ENCODE data around the gene ADAMTS19.

ADAMTS19 gene

DNA sequence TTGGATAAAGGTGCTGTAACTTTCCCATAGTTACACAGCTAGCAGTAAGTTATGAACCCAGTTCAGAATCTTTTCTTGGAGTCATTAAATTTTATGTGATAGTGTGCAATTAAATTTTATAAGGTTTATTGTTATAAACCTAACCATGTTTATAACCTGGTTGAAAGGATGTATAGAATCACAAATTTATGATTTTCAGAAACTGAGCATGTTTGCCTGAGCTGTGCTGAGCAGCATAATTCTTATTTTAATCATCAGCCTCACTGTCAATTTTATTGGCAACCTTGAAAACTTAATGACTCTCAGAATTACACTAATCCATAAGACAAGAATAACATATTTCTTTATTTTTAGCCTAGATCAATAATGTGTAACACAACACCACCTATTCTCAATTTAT lies 46.9 kb downstream of the ADAMTS19 start:
- no peak for TF ChIP-seq Cebpa-rat (IDR thresholded peaks at IDR 0.05)
- Histone ChIP-seq H3K9me3 (no peaks in the 10 kb centered on the region), H3K27me3 (no peaks in the 10 kb centered on the region), H3K36me3 (no peaks in the 10 kb centered on the region), H3K4me3 (no peak overlapping the region), H3K27ac (no peak overlapping the region), H4K20me1 (no peaks in the 10 kb centered on the region), H3K4me1 (no peaks in the 10 kb centered on the region), H3K4me2 (no peak overlapping the region), H3K9ac (no peak overlapping the region)

DNA sequence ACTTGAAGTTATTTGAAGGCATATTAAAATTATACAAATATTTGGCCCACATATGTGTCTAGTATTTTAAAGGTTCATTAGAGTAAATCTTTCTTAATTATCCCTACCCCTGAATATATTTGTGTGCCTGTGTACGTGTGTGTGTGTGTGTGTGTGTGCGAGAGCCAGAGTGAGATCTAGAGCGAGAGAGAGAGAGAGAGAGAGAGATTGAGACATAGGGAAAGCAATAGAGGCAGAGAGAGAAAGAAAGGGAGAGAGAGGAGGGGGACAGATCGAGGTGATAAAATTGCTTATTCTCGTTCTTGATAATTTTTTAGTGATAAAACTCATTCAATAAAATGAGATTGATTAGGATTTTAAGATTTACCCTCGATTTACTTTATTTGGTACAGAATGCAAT lies 47.4 kb downstream of the ADAMTS19 start:
- TF ChIP-seq Cebpa-rat (IDR thresholded peaks at IDR 0.05) = no peak
- Histone ChIP-seq H3K36me3 (no peaks in the 10 kb centered on the region), H3K4me2 (no peak overlapping the region), H4K20me1 (no peaks in the 10 kb centered on the region), H3K9me3 (no peaks in the 10 kb centered on the region), H3K27me3 (no peaks in the 10 kb centered on the region), H3K4me3 (no peak overlapping the region), H3K9ac (no peak overlapping the region), H3K4me1 (no peaks in the 10 kb centered on the region), H3K27ac (no peak overlapping the region)

DNA sequence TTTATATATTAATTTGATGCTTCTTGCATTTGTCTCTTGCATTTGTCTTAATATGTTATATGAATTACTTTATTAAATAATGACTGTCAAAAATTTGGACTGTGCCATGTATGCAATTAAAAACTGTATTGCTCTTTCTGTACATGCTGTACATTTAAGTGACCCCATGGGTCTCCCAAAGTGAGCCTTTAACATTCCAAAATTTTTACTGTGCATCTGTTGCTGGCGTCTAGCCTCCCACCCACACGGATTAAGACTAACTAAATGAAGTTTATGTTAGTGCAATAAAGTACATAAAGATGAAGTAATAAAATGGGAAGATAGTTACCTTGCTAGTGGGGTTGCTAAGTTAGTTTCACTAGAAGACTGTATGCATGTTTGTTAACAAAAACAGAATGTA lies 48.5 kb downstream of the ADAMTS19 start:
- Histone ChIP-seq H3K27me3 (no peaks in the 10 kb centered on the region), H3K36me3 (no peaks in the 10 kb centered on the region), H3K9ac (no peak overlapping the region), H3K9me3 (no peaks in the 10 kb centered on the region), H3K4me2 (no peak overlapping the region), H3K4me1 (no peaks in the 10 kb centered on the region), H4K20me1 (no peaks in the 10 kb centered on the region), H3K4me3 (no peak overlapping the region), H3K27ac (no peak overlapping the region)
- no peak for TF ChIP-seq Cebpa-rat (IDR thresholded peaks at IDR 0.05)

DNA sequence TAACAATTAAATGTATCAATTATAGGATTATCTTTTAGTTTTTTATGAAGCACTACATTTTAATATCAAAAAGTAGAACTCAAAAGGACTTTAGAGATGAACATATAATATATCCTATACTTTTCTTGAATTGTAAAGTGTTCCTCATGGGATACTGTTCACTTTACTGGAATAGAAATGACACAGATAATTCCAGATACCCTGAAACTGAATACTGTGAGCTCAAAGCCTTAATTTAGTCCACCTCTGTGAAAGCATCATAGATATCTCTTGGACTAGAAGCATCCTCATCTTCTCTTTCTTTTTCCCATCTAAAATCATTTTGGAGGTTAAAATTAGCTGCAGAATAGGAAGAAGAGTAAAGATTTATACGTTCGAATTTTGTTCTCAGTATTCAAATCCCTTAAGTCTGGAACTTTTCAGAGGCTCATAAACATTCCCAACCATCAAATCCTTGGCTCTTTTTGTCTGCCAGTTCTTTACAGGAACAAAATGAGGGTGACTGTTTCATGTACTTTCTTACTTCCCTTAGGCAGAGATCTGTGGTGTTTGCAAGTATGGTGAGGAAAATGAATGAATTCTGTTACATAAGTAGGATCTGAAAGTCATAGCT lies 49.4 kb downstream of the ADAMTS19 start:
- H3K9me3 ChIP-seq = no peaks in the 10 kb centered on the region
- no peak overlapping the region for H3K4me2 ChIP-seq
- H3K9ac ChIP-seq = no peak overlapping the region
- no peaks in the 10 kb centered on the region for H3K36me3 ChIP-seq
- H3K4me3 ChIP-seq = no peak overlapping the region
- no peak for TF ChIP-seq Cebpa-rat (IDR thresholded peaks at IDR 0.05)
- no peaks in the 10 kb centered on the region for H4K20me1 ChIP-seq
- H3K27me3 ChIP-seq = no peaks in the 10 kb centered on the region
- no peak overlapping the region for H3K27ac ChIP-seq
- no peaks in the 10 kb centered on the region for H3K4me1 ChIP-seq

DNA sequence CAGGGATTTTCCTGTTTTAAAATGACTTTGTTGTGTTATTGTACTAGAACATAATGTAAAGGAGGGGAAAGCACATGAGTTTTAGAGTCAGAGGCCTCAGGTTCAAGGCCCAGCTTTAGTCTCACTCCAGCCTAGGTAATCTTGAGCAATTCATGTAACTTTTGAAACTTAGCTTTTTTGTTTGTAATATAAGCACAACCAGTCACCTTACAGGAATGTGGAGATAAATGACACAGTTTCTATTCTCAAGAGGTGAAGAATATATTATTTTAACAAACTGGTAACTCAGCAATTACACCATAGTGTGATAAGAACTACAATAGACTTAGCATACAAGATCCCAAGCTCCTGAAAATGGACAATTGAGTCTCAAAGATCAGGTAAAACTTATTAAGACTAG lies 51.2 kb downstream of the ADAMTS19 start:
- H3K27ac ChIP-seq = no peak overlapping the region
- no peaks in the 10 kb centered on the region for H3K36me3 ChIP-seq
- no peak overlapping the region for H3K9ac ChIP-seq
- TF ChIP-seq Cebpa-rat (IDR thresholded peaks at IDR 0.05) = no peak
- H3K4me1 ChIP-seq = no peaks in the 10 kb centered on the region
- H3K4me3 ChIP-seq = no peak overlapping the region
- H3K27me3 ChIP-seq = no peaks in the 10 kb centered on the region
- no peaks in the 10 kb centered on the region for H4K20me1 ChIP-seq
- H3K9me3 ChIP-seq = no peaks in the 10 kb centered on the region
- no peak overlapping the region for H3K4me2 ChIP-seq

DNA sequence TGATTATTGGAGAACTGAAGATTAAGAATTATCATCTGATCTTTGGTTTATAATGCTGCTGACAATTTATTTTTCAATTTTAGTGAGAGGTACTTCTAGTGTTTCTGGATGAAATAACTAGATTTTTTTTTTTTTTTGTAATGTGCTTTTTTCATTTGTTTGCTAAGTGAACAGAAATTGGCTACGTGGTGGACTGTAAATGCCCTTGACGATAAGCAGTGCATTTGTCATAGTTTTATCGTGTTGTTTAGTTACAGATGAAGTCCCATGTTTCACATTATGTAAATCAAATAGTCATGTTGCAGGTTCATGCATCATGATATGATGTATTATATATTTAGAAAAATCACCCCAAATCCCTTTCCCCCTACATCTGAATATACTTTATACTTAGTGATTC lies 81.0 kb downstream of the ADAMTS19 start:
- Histone ChIP-seq H3K9me3 (no peaks in the 10 kb centered on the region), H3K4me3 (no peak overlapping the region), H3K9ac (no peak overlapping the region), H3K27ac (no peak overlapping the region), H3K36me3 (no peaks in the 10 kb centered on the region), H3K4me1 (no peaks in the 10 kb centered on the region), H3K27me3 (no peaks in the 10 kb centered on the region), H3K4me2 (no peak overlapping the region), H4K20me1 (no peaks in the 10 kb centered on the region)
- no peak for TF ChIP-seq Cebpa-rat (IDR thresholded peaks at IDR 0.05)

DNA sequence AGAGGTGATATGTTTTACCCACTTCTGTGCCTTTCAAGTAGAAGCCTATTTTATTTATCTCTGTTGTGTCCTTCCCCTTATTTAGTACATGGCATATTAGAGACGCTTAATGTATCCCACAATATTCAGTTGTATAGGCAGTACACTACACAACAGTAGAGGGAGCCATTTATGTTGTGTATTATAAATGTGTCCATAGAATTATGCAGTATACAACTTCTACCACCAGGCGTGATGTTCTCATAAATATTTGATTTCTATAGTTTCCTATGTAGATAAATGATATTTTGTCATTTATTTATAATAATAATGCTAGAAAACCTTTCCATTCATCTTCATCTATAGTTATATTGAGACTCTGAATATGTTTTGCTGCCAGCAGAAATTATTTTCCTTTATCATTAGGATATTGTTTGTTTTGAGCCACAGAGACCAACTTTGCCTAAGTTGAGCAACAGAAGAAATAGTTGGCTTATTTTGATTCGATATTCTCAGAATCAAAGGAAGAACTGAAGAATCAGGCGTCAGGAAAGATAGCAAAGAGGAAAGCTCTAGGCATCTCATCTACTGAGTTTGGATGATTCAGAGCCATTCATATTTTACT lies 81.7 kb downstream of the ADAMTS19 start:
- Histone ChIP-seq H3K4me2 (no peak overlapping the region), H3K4me1 (no peaks in the 10 kb centered on the region), H3K9ac (no peak overlapping the region)

DNA sequence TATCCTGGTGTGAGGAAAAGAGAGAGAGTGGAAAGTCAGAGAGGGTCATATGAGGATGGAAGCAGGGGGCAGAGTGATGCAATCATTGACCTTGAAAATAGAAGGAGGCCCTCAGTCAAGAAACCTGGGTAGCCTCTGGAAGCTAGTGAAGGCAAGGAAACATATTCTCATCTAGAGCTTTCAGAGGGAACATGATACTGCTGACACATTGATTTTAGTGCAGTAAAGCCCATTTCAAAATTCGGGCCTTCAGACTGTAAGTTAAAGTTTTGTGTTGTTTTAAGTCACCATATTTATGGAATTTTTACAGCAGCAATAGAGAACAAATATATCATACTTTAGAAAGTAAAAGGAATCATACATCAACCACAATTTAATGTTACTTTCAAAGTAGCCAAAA lies 87.0 kb downstream of the ADAMTS19 start:
- Histone ChIP-seq H3K36me3 (no peaks in the 10 kb centered on the region), H3K27ac (no peak overlapping the region)
- no peak for TF ChIP-seq Cebpa-rat (IDR thresholded peaks at IDR 0.05)

More for the DNA sequence above, 81.7 kb downstream of the ADAMTS19 start:
- Histone ChIP-seq H4K20me1 (no peaks in the 10 kb centered on the region), H3K36me3 (no peaks in the 10 kb centered on the region), H3K27ac (no peak overlapping the region), H3K9me3 (no peaks in the 10 kb centered on the region), H3K27me3 (no peaks in the 10 kb centered on the region), H3K4me3 (no peak overlapping the region)
- no peak for TF ChIP-seq Cebpa-rat (IDR thresholded peaks at IDR 0.05)

DNA sequence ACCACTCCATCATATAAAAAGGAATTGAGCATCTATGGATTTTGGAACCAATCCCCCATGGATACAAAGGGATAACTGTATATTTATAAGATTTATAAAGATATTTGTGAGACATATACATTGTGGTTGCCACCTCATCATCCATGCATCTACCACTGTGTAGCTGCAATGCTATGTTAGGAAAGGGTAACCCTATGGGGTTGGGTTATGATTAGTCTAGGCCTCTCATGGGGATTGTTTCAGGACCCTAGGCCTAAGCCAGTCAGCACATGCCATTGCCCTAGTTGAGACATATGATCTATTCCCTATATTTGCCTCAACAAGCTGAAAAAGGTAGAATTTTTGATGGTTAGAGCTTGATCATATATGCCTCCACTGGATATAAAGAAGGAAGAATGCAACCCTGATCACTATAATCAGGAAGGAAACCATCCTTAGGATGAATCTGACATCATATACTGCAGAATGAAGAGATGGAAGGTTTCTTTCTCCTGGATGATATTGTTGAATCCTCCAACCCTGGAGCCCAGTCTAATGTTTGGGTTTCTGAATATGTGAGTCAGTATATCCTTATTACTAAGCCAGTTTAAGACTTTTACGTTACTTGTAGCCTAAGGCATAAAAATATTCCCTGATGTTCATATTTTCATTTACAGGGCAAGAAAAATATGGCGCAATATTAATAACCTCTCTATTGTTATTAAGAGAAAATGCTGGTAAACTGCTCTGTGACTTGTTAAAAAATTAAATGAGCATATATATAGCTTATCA lies 94.2 kb downstream of the ADAMTS19 start:
- no peak overlapping the region for H3K9ac ChIP-seq
- H3K4me1 ChIP-seq = no peaks in the 10 kb centered on the region
- H3K27ac ChIP-seq = no peak overlapping the region
- H3K27me3 ChIP-seq = no peaks in the 10 kb centered on the region
- TF ChIP-seq Cebpa-rat (IDR thresholded peaks at IDR 0.05) = no peak
- no peaks in the 10 kb centered on the region for H3K9me3 ChIP-seq
- no peak overlapping the region for H3K4me2 ChIP-seq
- no peaks in the 10 kb centered on the region for H3K36me3 ChIP-seq
- H3K4me3 ChIP-seq = no peak overlapping the region
- H4K20me1 ChIP-seq = no peaks in the 10 kb centered on the region

More for the DNA sequence above, 87.0 kb downstream of the ADAMTS19 start:
- no peak overlapping the region for H3K9ac ChIP-seq
- no peak overlapping the region for H3K4me3 ChIP-seq
- no peaks in the 10 kb centered on the region for H4K20me1 ChIP-seq
- no peaks in the 10 kb centered on the region for H3K27me3 ChIP-seq
- H3K9me3 ChIP-seq = no peaks in the 10 kb centered on the region
- no peaks in the 10 kb centered on the region for H3K4me1 ChIP-seq
- no peak overlapping the region for H3K4me2 ChIP-seq

DNA sequence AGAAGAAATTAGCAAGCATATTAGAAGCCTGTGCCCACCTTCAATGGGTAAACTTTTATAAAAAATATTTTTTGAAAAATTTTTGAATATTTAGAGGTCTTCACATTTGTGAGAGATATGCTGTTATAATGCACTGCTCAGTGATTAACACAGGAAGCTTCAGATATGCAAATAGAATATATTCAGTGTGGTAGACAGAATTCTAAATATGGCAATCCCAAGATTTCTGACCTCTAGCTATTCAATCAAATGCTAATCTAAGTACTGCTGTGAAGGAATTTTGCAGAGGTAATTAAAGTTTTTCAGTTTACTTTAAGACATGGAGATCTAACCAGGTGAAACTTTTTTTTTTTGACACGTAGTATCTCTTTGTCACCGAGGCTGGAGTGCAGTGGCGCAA lies 103.5 kb downstream of the ADAMTS19 start:
- TF ChIP-seq Cebpa-rat (IDR thresholded peaks at IDR 0.05) = no peak
- Histone ChIP-seq H3K36me3 (no peaks in the 10 kb centered on the region), H3K4me3 (no peak overlapping the region), H3K27me3 (no peaks in the 10 kb centered on the region), H4K20me1 (no peaks in the 10 kb centered on the region), H3K9me3 (no peaks in the 10 kb centered on the region), H3K4me1 (no peaks in the 10 kb centered on the region), H3K27ac (no peak overlapping the region), H3K9ac (no peak overlapping the region), H3K4me2 (no peak overlapping the region)
